ENCODE measurements around the gene TMCC3.

Gene TMCC3

DNA sequence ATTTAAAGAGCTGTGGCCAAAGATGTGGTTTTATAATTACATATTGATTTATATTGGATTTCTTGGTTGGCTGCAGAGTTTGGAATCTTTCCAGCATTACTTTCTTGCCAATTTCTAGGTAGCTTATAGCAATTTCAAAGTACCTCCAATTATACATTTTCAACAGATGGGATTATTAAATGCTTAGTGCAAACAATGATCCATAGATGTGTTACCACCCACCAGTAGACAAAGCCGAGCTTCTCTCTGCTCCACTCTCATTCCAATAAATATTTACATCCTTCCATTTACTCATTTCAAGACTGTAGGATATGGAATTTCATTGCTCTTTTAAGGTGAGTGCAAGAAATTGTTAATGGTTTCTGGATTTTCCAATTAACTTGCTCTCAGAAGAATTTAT is 21.6 kb upstream of the TMCC3 start:
- peak; percentile 69 for DNase-seq

DNA sequence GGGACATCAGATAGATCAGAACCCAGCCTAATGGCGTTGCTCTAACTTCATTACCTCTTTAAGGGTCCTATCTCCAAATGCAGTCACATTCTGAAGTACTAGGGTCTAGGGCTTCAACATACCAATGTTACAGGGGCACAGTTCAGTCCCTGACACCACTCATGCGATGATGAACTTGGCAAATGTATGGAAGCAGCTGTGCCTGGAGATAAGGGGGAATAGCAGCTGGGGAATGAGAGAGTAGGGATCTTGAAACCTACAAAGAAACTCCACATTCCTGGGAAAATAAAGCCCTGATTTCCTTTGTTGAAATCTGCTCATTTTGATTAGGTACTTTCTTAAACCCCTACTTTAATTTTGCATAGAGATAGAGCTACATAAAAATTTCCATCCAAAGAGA is 20.5 kb upstream of the TMCC3 start:
- DNase-seq, result no peak

DNA sequence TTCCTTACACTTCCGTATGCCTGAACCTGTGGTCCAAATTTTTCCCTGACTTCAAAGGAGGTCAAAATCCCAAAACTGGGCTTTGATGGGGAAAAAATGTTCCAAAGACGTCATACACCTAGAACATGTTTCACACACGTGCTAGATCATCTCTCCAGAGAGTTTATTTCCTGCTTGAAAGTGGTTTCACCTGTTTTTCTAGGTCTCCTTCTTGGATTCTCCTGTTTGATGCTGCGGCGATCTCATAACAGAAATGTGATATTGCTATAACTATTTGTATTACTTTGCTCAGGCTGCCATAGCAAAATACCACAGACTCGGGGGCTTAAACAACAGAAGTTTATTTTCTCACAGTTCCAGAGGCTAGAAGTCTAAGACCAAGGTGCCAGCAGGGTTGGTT is 19.7 kb upstream of the TMCC3 start:
- DNase-seq, result no peak

DNA sequence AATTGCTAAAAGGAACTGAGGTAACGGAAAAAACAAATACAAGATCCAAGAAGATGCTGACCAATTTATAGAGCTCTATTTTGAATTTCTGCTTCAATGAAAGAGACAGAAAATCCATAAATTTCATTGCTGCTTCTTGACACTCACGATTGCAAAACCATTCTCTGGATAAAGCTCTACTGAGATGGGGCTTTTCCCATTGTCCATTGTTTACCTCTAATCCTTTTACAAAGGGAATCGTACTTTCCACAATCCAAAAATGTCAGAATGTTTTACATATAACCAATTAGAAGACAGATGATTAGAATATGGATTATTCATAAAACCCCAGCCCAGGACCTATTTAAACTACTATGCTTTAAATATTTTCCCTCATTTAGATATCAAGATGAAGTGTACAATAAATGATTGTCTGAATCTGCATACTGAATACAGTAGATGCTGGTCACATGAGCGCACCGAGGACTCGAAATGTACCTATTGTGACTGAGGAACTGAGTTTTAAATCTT is 16.7 kb upstream of the TMCC3 start:
- DNase-seq, result no peak

DNA sequence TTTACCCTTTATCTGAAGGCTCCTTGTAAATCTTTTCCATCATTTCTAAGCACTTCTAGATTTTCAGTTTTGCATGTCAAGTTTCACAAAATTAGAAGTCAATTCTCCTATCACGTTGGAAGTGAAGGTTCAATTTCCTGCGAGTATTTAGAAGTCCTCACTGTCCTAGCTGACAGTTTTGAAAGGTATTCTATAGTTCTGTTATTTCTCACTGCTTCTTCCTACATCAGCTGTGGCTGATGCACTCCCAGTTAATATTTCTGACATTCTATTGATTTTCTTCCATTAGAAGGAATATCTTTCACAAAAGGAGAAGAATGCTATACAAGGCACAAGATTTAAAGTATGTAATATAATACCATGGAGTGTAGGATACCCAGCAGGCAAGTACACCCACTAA is 15.8 kb upstream of the TMCC3 start:
- no peak for DNase-seq

DNA sequence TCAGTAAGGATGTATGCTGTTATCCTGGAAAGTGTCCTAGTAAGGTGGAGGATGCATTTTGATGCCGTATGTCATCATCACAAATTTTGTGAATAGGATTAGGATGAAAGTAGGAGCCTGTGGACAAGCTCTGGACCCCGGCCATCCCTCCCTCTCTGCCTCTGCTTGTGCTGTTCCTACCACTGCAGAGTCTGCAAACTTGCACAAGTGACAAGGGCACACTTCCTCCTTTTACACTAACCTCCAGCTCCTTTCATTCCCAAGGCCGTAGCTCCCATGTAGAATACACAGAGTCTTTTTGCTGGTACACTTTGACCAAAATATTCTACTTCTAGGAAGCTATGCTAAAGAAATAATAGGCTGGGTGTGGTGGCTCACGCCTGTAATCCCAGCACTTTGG is 13.3 kb upstream of the TMCC3 start:
- no peak for DNase-seq

DNA sequence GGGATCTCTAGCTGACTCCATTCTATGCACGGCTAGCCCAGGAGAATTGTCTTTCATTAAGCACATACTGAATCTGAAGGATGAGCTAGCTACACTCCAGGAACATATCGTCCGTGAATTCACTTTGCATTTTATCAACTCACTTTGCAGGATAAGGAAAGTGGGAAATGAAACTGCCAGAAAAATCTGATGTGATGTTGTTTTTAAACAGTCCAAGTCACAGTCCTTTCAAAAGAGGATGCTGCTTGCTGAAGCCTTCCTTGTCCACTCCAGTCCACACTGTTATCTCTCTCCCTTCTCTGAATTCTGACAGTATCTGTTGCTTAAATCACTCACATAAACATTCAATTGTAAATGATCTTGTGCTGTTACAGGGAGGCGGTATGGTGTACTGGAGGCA is 12.7 kb upstream of the TMCC3 start:
- DNase-seq, result no peak

DNA sequence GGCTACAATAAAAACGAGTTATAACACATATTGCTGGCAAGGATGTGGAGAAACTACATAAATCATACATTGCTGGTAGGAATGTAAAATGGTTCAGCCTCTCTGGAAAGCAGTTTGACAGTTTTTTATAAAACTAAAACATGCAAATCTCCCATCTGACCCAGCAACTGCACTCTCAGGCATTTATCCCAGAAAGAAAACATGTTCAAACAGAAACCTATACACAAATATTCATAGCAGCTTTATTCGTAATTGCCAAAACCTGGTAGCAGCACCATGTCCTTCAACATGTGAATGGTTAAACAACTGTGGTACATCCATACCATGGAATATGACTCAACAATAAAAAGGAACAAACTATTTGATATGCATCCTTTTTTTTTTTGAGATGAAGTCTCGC is 10.1 kb upstream of the TMCC3 start:
- DNase-seq, result no peak

DNA sequence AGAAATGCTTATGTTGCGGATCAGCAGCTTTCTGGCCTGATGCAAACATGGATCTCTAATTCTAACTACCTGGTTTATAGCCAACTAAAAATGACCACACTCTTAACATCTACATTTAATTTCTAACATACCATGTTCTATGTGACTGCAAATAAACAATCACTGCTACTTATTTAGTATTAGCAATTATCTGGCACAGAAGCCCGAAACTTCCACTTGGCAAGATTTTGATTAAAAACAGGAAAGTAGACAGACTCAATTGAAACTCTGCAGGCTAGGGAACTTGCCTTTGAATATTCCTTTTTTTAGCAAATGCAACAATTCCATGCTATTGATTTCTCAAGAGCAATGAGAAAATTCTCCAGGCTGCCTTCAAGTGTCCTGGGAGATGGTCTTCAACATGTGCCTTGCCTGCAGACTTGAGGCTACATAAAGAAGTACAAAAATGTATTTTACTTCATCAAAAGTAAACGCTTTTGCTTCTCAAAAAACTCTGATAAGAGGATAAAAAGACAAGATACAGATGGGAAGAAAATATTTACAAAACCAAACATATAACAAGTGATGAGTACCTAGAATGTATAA is 9.1 kb upstream of the TMCC3 start:
- no peak for DNase-seq

DNA sequence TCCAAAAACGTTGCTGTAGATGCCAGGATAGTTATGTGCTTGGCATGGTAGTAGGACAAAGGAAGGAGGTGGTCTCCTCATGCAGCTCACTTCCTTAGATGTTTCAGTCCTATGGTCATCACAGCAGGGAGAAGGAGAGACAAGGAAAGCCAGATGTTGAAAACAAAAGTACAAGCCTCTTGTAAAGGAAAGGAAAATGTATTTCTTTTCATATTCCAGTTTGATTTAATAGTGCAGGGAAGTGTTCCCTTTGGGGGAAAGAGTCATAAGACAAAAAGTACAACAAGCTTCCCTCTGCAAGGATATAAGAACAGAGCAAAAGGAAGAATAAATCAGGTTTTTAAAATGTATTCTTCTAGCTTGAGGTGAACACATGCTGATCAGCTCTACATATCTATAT is 8.6 kb upstream of the TMCC3 start:
- no peak for DNase-seq

DNA sequence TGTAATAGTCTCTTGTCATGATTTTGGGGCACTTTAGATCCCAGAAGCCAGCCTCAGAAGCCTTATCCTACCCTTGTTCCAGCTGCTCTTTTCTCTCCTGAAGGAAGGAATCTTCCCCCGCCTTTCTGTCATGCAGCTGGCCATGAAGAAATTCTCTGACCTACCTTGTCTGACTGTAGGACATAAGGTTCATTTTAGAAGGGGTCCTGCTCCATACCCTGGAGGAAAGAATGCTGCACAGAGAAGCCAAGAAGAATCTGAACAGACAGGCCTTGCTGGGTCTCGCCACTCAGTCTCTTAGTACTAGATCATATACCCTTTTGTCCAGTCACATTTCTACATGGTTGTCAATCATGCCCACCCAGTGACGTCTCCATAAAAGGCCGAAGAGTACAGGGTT is 6.2 kb upstream of the TMCC3 start:
- DNase-seq, result no peak

DNA sequence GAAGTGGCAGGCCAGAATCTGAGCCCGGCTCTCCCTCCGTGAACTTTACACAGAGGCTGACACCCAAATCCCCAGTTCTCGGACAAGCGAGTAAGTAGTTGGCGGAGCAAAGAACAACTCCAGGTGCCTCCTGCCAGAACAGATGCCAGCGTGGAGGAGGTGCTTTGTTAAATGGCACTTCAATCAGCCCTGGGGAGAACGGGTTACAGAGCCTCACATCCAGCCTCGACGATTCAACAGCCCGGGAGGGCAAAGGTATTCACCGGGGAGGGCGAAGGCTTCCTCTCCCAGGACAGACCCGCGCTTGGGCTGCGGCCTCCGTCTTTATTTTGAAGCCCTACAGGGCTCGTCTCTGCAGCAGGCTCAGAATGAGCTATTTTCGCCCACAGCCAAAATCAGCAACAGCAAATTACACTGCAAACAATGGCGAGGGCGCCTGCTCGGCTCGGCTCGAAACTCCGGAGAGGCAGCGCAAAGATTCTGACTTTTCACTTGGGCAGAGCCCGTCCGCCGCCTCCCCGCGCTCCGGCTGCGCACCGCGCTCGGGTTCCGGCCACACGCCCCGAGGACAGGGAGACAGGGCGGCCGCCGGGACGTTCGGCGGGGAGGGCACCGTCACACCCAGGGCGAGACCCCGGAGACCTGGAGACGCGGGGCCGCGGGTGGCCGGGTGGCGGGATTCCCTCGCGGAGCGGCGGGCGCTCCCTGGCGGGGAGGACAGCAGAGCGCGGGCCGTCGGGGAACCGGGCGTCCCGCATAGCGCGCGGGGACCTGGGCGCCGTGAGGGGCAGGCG is 811 bp downstream of the TMCC3 start:
- DNase-seq, result peak; percentile 11

DNA sequence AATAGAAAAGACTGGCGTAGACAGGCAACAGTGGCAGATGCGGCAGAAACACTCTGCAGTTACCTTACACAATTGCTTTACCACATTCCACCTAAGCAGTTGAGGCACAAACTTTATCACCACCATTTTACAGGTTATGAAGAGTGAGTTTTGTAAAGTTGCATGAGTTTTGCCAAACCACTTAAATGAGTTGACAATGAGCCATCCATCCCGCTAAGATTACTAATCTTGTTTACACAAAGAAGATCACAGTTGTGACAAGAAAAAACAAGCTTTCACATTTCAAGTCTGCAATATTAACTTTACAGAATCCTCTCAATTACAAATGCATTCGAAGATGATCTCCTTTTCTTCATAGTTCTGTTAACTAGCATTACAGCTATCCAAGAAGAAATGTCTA is 1.8 kb downstream of the TMCC3 start:
- no peak for DNase-seq

DNA sequence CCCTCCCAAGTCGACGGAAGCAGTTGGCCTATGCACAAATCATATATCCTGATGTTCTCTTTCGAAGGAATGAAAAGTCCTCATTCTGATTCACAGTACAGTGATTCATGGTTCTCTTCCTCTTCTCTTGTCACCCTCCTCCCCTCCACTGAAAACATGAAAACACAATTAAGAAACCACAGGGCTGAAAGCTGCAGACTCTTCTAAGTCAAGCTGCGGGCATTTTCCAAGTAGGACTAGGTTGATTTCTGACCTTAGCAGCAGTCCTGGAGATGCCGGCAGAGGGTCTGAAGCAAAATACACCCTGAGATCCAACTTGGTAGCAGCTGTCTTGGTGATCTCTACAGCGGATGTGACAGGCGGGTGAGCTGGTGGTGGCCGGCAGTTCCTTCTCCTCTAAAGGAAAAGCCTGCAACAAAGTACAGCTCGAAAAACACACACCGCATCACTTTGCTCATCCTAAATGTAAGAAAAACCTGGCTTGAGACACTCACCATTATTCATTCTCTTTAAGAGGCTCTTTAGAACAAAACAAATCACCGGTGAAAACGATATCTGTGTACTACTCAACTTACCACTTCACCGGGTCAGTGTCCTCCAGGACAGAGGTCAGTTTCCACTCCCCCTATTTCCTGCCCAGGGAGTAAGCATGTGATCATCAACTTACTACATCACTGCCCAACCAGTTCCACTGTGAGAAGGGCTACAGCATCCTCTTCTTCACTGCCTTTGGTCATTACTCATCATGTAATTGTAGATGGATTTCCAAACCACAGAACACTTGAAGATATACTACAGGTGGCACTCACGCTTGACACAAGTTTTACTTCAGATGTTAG is 6.0 kb downstream of the TMCC3 start:
- DNase-seq, result no peak

DNA sequence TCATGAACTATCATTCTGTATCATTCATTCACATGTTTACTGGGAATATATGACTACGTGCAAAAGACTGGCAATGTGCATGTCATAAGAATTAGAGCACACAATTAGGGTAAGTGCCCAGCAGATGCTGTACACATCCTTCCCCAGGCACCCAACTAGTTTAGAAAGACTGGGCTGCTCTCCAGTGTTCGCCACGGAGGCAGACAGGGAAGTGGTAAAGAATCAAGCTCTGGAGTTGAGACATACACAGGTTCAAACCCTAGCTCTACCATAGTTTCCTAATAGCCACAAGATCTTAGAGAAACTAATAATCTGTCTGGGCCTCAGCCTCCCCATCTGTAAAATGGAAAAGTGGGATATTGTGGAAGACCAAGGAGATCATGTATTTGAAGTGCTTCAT is 6.8 kb downstream of the TMCC3 start:
- no peak for DNase-seq

DNA sequence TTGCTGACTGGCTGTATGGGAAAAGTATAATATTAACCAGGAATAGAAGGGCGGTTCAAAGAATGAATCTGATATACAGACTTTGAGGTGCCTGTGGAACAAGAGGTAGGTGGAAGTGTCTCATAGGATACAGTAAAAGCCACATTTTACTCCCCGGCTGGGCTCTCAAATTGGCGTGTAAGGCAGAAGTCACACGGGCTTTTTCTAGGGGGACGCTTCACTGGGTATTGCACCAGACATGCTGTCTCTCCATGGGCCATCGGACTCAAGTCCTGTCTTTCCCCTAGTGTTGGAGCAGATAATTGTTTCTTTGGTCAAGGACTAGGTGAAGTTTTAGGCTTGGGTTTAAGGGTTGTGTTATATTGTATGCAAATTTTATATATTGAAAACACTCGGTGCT is 9.1 kb downstream of the TMCC3 start:
- no peak for DNase-seq

DNA sequence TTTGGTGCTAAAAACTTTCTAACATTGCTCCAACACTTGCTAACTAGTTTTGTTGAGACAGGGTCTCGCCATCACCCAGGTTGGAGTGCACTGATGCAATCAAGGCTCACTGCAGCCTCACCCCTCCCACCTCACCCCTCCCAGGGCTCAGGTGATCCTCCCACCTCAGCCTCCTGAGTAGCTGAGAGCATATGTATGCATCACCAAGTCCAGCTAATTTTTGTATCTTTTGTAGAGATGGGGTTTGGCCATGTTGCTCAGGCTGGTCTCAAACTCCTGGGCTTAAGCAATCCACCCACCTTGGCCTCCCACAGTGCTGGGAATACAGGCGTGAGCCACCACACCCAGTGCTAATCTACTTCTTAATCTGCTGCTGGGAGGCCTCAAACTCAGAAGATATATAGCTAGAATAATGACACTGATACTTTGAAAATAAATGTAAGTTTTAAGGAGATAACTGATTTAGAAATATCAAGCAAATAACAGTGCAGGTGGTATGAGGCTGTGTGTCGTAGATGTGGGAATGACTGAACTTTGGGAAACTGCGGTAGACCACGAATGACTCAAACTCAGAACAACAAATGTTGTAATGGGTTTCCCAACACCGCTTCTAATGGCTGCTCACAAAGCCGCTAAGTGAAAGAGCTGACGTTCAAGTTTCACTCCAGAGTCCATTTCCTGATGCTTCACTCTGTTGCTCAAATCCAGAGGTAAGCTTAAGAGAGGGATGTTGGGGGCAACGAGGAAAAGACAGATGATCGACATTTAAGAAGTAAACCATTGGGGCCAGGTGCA is 10.0 kb downstream of the TMCC3 start:
- no peak for DNase-seq

DNA sequence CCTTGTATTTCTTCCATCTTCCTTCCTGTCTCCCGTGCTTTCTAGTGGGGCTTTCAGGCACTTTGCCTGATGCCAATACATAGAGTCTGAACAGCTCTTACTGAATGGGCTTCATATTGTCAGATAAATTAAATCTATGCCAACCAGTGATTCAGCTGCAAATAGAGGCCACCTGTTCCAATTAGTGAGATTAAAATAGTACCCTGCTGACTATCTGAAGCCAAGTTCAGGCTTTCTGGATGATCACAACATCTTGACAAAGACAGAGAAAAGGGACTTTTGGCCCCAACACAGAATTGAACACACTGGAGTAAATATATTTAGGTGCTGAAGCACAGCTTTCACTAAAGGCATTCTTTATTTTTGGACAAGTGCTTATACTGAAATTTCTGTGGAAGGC is 11.8 kb downstream of the TMCC3 start:
- no peak for DNase-seq

DNA sequence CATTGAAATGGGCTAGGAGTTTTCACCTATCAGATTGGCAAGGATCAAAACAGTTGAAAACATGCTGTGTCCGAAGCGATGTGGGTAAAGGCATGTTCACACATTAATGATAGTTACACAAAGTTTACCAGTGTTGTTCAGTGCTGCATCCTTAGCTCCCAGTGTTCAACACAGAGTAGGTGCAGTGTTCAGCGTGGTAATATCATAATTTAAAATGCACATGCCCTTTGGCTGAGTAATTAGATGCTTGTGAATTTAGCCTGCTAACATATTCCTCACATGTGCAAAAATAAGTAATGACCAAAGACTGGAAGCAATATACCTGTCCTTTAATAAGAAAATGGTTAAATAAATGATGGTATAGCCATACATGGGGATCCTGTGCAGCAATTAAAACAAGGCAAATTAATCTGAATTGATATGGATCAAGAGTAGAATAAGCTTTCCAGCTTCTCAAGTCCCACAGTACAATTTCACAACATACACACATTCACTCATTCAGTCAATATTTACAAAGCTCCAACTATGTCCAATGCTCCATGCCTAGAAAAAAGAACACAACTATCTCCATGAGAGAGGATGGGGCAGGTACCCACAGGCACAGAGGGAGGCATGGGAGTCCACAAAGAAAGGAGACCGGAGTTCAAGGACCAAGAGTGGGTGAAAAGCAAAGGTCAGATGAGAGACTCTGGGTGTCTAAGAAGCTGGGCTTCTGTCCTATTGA is 12.8 kb downstream of the TMCC3 start:
- DNase-seq, result no peak

DNA sequence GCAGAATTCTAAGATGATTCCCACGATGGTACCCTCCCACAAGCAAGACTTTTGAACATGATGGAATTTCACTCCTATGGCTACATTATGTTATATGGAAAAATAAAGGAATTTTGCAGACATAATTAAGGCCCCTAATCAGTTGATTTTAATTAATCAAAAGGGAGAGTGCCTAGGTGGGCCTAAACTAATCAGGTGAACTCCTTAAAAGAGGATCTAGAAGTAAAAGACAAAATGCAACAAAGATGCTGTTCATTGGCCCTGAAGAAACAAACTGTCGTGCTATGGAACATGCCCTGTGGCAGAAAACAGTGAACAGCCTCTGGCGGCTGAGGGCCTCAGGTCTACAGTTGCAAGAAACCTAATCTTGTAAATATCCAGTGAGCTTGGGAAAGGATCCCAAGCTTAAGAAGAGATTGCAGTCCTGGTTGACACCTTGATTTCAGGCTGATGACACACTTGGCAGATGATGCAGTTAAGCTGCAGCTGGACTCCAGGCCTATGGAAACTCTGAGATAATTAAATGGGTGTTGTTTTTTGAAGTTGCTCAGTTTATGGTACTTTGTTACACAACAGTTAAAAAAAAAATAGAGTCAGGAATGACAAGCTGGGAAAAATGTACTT is 13.8 kb downstream of the TMCC3 start:
- no peak for DNase-seq

DNA sequence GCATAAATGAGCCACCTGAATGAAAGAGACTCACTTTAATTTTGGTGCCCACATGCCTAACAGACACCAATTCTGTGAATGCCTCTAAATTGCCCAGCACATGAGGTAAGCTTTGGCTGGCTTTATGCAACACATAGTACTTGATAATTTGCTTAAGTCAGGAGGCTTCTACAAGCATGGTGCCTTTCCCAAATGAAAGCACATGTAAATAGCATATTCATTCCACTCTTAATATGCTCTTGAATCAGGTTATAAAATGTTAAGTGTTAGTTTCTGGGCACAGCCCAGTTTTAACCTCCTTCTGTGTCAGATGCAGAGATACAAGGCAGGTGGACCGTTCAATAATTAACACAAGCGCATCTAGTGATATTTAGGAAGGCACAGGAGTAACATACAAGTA is 15.6 kb downstream of the TMCC3 start:
- no peak for DNase-seq

DNA sequence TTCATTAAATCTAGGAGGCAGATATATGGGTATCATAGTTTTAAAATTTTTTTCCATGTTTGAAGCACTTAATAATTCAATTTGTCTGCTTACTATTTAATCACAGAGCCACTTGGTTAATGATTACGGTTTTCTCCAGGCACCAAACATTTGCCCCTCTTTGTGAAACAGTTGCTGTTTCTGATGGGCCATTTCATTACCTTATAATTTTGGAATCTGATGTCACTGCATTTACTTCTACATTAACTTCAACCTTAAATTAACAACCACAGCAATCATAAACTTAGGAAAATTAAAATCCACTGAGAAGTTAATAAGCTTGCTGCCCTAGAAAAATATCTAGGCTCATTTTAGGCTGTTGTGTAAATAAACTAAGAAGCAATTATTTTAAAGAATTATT is 17.0 kb downstream of the TMCC3 start:
- no peak for DNase-seq
